ENCODE results near the gene TSPYL4. TPM values are rescaled to one million over a fixed set of nuclear protein-coding genes. Genes with fewer than 3 reads are reported as not detected.
"Not testable (repeated sequence)": the region's sequence is repeated elsewhere in the genome, so short reads cannot be mapped to it uniquely, and the experiment has no call there.

Gene TSPYL4
- total RNA-seq, 1 experiment from 2014 or later, result 24.9 TPM

GRCh38 chr6:116289876-116290275 is 36.0 kb upstream of the TSPYL4 start:
- H3K4me3 ChIP-seq (ENCODE audit: low read length), result no peak overlapping the region
- DNase-seq, result no peak
- no peaks in the 10 kb centered on the region for H3K27me3 ChIP-seq (ENCODE audit: low read length)
- H3K27ac ChIP-seq (ENCODE audit: low read length), result no peak overlapping the region
- H3K4me1 ChIP-seq (ENCODE audit: low read length), result no peaks in the 10 kb centered on the region
- no peaks in the 10 kb centered on the region for H4K20me1 ChIP-seq (ENCODE audit: insufficient read depth, low read depth, low read length)
- no peak overlapping the region for H2AFZ ChIP-seq (ENCODE audit: low read length)
- H3K4me2 ChIP-seq (ENCODE audit: low read depth, low read length, poor library complexity, severe bottlenecking), result no peak overlapping the region
- H3K36me3 ChIP-seq (ENCODE audit: insufficient read depth, low read length), result no peaks in the 10 kb centered on the region
- H3K79me2 ChIP-seq (ENCODE audit: low read length), result no peaks in the 10 kb centered on the region
- no peaks in the 10 kb centered on the region for H3K9me2 ChIP-seq (replicated peaks; ENCODE audit: insufficient read depth, low read length)
- no peaks in the 10 kb centered on the region for H3K9me3 ChIP-seq (ENCODE audit: low read length)
- no peak overlapping the region for H3K9ac ChIP-seq (ENCODE audit: low read length)

DNA sequence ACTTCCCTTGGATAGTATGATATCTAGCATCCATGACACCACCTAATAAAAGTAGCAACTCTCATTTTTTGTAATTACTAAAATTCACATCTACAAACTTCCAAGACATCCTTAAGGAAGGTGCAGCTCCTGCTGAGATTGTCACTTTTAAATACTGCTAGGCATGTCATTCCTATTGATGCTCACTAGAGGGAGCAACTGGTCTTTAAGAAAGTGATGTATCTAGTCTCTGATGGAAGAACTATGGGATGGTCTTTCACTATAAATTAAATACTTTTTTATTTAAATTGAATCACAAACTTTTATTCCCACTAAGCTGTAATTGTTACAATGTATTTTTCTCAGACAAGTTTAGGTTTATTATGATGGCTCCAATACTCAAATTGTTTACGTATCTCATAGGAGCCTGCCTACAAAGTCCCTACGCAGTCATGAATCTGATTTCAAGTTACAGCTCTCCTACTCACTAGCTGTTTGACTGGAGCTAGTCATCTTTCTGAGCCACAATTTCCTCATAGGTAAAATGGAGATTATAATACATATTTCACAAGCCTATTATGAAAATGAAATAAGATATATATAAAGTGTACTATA is 33.9 kb upstream of the TSPYL4 start:
- DNase-seq, result peak; percentile 74
- Histone ChIP-seq H3K4me3 (ENCODE audit: low read length) (no peak overlapping the region), H3K36me3 (ENCODE audit: insufficient read depth, low read length) (no peaks in the 10 kb centered on the region), H3K9ac (ENCODE audit: low read length) (no peak overlapping the region), H3K4me2 (ENCODE audit: low read depth, low read length, poor library complexity, severe bottlenecking) (no peak overlapping the region), H4K20me1 (ENCODE audit: insufficient read depth, low read depth, low read length) (no peaks in the 10 kb centered on the region), H3K79me2 (ENCODE audit: low read length) (no peaks in the 10 kb centered on the region), H3K27me3 (ENCODE audit: low read length) (no peaks in the 10 kb centered on the region), H3K9me3 (ENCODE audit: low read length) (no peaks in the 10 kb centered on the region), H2AFZ (ENCODE audit: low read length) (no peak overlapping the region), H3K4me1 (ENCODE audit: low read length) (peaks cover 7% of the 10 kb centered on the region), H3K9me2 (replicated peaks; ENCODE audit: insufficient read depth, low read length) (no peaks in the 10 kb centered on the region), H3K27ac (ENCODE audit: low read length) (no peak overlapping the region)

DNA sequence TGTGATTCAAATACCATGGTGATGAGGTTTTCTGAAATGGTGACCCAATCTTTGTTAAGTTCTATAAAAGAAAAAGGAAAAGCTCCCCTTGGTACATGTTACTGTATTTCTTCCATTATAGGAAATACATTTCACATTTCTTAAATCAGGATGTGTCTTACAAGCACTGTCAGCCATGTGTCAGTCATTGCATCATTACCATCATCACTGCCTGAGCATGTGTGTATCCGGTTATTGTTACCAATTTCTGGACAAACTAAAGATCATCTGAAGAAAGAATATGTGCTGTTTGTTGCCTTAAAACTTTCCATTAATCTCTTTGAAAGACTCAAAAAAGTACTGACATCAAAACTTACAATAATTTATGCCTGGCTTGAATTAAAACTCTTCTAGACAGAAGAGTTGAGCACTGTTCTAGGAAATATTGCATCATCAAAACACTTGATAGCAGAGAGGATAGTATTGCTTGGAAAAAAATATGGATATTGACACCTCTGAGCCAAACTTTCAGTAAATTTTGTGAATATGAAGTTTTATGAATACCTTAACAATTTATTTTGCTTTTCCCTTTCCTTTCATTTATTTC is 33.0 kb upstream of the TSPYL4 start:
- H3K79me2 ChIP-seq (ENCODE audit: low read length), result no peaks in the 10 kb centered on the region
- no peak overlapping the region for H3K4me3 ChIP-seq (ENCODE audit: low read length)
- no peak overlapping the region for H3K9ac ChIP-seq (ENCODE audit: low read length)
- no peak overlapping the region for H2AFZ ChIP-seq (ENCODE audit: low read length)
- H3K27me3 ChIP-seq (ENCODE audit: low read length), result no peaks in the 10 kb centered on the region
- H3K4me2 ChIP-seq (ENCODE audit: low read depth, low read length, poor library complexity, severe bottlenecking), result no peak overlapping the region
- no peaks in the 10 kb centered on the region for H4K20me1 ChIP-seq (ENCODE audit: insufficient read depth, low read depth, low read length)
- H3K9me3 ChIP-seq (ENCODE audit: low read length), result no peaks in the 10 kb centered on the region
- H3K4me1 ChIP-seq (ENCODE audit: low read length), result peaks cover 16% of the 10 kb centered on the region
- H3K27ac ChIP-seq (ENCODE audit: low read length), result no peak overlapping the region
- H3K9me2 ChIP-seq (replicated peaks; ENCODE audit: insufficient read depth, low read length), result no peaks in the 10 kb centered on the region
- no peak for DNase-seq
- H3K36me3 ChIP-seq (ENCODE audit: insufficient read depth, low read length), result no peaks in the 10 kb centered on the region

- not testable (repeated sequence) for H3K4me2 ChIP-seq (ENCODE audit: low read depth, low read length, poor library complexity, severe bottlenecking); H4K20me1 ChIP-seq (ENCODE audit: insufficient read depth, low read depth, low read length); H3K9me2 ChIP-seq (replicated peaks; ENCODE audit: insufficient read depth, low read length); H3K4me3 ChIP-seq (ENCODE audit: low read length); H3K27ac ChIP-seq (ENCODE audit: low read length); H3K79me2 ChIP-seq (ENCODE audit: low read length); H3K9ac ChIP-seq (ENCODE audit: low read length); H3K9me3 ChIP-seq (ENCODE audit: low read length); H3K27me3 ChIP-seq (ENCODE audit: low read length); H3K36me3 ChIP-seq (ENCODE audit: insufficient read depth, low read length); DNase-seq; H2AFZ ChIP-seq (ENCODE audit: low read length)
- peaks cover 34% of the 10 kb centered on the region for H3K4me1 ChIP-seq (ENCODE audit: low read length)
Observed at GRCh38 chr6:116284984-116285383, 31.1 kb upstream of the TSPYL4 start.

DNA sequence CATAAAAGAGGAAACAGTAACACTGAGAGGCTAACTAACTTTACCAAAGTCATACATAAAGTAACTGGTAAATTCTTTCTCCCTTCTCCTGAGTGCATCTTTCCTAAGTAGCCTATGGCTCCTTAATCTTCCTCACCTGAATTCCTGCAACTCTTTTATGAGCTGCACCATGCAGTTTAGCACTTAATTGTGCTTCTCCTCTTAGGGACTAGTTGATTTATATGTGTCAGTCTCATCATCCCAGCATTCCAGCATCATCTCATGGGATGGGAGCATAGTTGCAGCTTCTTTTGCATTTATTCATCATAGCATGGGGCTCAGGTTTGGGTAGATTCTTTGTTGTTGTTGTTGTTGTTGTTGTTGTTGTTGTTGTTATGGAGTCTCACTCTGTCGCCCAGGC is 29.3 kb upstream of the TSPYL4 start:
- Histone ChIP-seq H3K27me3 (ENCODE audit: low read length) (no peaks in the 10 kb centered on the region), H4K20me1 (ENCODE audit: insufficient read depth, low read depth, low read length) (peaks cover 11% of the 10 kb centered on the region), H3K4me3 (ENCODE audit: low read length) (peak overlapping the region; percentile 16; the same call in 1 of the 2 replicates), H3K9ac (ENCODE audit: low read length) (no peak overlapping the region), H3K36me3 (ENCODE audit: insufficient read depth, low read length) (0 out of 2 replicates have a peak, but pooled peaks cover 3% of the 10 kb centered on the region), H2AFZ (ENCODE audit: low read length) (peak overlapping the region; percentile 44; the same call in 1 of the 2 replicates), H3K9me2 (replicated peaks; ENCODE audit: insufficient read depth, low read length) (no peaks in the 10 kb centered on the region), H3K27ac (ENCODE audit: low read length) (no peak overlapping the region), H3K4me1 (ENCODE audit: low read length) (peaks cover 40% of the 10 kb centered on the region), H3K4me2 (ENCODE audit: low read depth, low read length, poor library complexity, severe bottlenecking) (peak overlapping the region; percentile 45), H3K9me3 (ENCODE audit: low read length) (no peaks in the 10 kb centered on the region), H3K79me2 (ENCODE audit: low read length) (peaks cover 22% of the 10 kb centered on the region)
- DNase-seq, result no peak

DNA sequence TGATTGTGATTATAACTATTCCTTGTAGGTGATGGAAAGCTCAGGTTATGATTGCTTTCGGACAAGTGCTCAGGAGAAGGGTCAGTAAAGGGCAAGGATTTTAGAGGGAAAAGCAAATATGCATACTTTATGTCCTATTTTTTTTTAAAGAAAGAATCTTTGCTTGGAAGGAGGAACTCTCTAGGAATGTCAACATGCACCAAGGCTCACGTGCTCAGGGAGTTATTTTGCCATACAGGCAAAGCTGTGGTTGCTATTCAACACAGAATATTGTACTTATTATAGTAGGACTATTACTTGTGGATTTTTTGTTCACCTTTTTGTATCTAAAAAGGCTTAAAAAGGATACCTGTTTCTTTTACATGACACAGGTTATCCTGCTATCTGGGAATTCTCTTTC is 28.8 kb upstream of the TSPYL4 start:
- Histone ChIP-seq H4K20me1 (ENCODE audit: insufficient read depth, low read depth, low read length) (peaks cover 16% of the 10 kb centered on the region), H2AFZ (ENCODE audit: low read length) (peak overlapping the region; percentile 44; the same call in 1 of the 2 replicates), H3K9me2 (replicated peaks; ENCODE audit: insufficient read depth, low read length) (no peaks in the 10 kb centered on the region), H3K79me2 (ENCODE audit: low read length) (peaks cover 27% of the 10 kb centered on the region), H3K4me2 (ENCODE audit: low read depth, low read length, poor library complexity, severe bottlenecking) (peak overlapping the region; percentile 45), H3K9ac (ENCODE audit: low read length) (no peak overlapping the region), H3K27ac (ENCODE audit: low read length) (no peak overlapping the region), H3K4me3 (ENCODE audit: low read length) (peak overlapping the region; percentile 16; the same call in 1 of the 2 replicates), H3K27me3 (ENCODE audit: low read length) (no peaks in the 10 kb centered on the region), H3K9me3 (ENCODE audit: low read length) (no peaks in the 10 kb centered on the region), H3K4me1 (ENCODE audit: low read length) (peaks cover 45% of the 10 kb centered on the region), H3K36me3 (ENCODE audit: insufficient read depth, low read length) (0 out of 2 replicates have a peak, but pooled peaks cover 8% of the 10 kb centered on the region)
- DNase-seq, result no peak

DNA sequence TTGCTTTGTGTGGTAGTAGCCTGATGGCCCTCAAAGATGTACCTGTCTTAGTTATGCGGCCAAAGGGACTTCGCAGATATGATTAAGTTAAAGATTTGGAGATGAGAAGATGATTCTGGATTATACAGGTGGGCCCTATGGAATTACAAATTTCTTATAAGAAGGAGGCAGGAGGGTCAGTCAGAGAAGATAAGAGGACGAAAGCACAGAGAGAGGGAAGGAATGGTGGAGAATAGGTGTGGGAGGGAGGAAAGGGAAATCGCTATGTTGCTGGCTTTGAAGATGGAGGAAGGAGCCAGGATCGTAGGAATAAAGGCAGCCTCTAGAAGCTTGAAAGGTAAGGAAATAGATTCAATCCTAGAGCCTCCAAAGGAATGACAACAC is 27.1 kb upstream of the TSPYL4 start:
- Histone ChIP-seq H3K36me3 (ENCODE audit: insufficient read depth, low read length) (peaks cover 19% of the 10 kb centered on the region; the same call in 1 of the 2 replicates), H3K4me3 (ENCODE audit: low read length) (peak overlapping the region; percentile 90), H3K79me2 (ENCODE audit: low read length) (peaks cover 44% of the 10 kb centered on the region), H3K27me3 (ENCODE audit: low read length) (no peaks in the 10 kb centered on the region), H4K20me1 (ENCODE audit: insufficient read depth, low read depth, low read length) (peaks cover 34% of the 10 kb centered on the region), H3K27ac (ENCODE audit: low read length) (no peak overlapping the region), H3K4me2 (ENCODE audit: low read depth, low read length, poor library complexity, severe bottlenecking) (peak overlapping the region; percentile 98), H3K9ac (ENCODE audit: low read length) (peak overlapping the region; percentile 83), H3K9me2 (replicated peaks; ENCODE audit: insufficient read depth, low read length) (no peaks in the 10 kb centered on the region), H3K4me1 (ENCODE audit: low read length) (peaks cover 62% of the 10 kb centered on the region), H2AFZ (ENCODE audit: low read length) (no peak overlapping the region), H3K9me3 (ENCODE audit: low read length) (no peaks in the 10 kb centered on the region)
- no peak for DNase-seq

- peak overlapping the region; percentile 90 for H3K4me3 ChIP-seq (ENCODE audit: low read length)
- peaks cover 67% of the 10 kb centered on the region for H3K4me1 ChIP-seq (ENCODE audit: low read length)
Observed at GRCh38 chr6:116280161-116280932, 26.5 kb upstream of the TSPYL4 start.

More at GRCh38 chr6:116280161-116280932, 26.5 kb upstream of the TSPYL4 start:
- peaks cover 50% of the 10 kb centered on the region for H3K79me2 ChIP-seq (ENCODE audit: low read length)
- H3K27ac ChIP-seq (ENCODE audit: low read length), result peak overlapping the region; percentile 76
- DNase-seq, result peak; percentile 69
- peak overlapping the region; percentile 98 for H3K4me2 ChIP-seq (ENCODE audit: low read depth, low read length, poor library complexity, severe bottlenecking)
- no peaks in the 10 kb centered on the region for H3K27me3 ChIP-seq (ENCODE audit: low read length)
- H3K9me3 ChIP-seq (ENCODE audit: low read length), result no peaks in the 10 kb centered on the region
- no peaks in the 10 kb centered on the region for H3K9me2 ChIP-seq (replicated peaks; ENCODE audit: insufficient read depth, low read length)
- H3K9ac ChIP-seq (ENCODE audit: low read length), result peak overlapping the region; percentile 83
- H2AFZ ChIP-seq (ENCODE audit: low read length), result peak overlapping the region; percentile 96
- peaks cover 39% of the 10 kb centered on the region for H4K20me1 ChIP-seq (ENCODE audit: insufficient read depth, low read depth, low read length)
- peaks cover 19% of the 10 kb centered on the region; the same call in 1 of the 2 replicates for H3K36me3 ChIP-seq (ENCODE audit: insufficient read depth, low read length)

All from Karpas-422 (cell line).